SK-N-SH (cell line): ENCODE measurements around the gene TMEM129. TPM values are rescaled to one million over a fixed set of nuclear protein-coding genes. Genes with fewer than 3 reads are reported as not detected.

ENCODE experiments used
- CTCF ChIA-PET: fragments of 300-600, 350-600 bp; formaldehyde crosslinking; extraction: SDS; loops from one replicate; lab custom pipeline; 2021; lab: Yijun Ruan, JAX
- POLR2A ChIA-PET: fragments of 350-600 bp; sonication (Branson Sonifier 250); formaldehyde crosslinking; extraction: SDS; loops from one replicate; lab custom pipeline; 2020; ENCODE audit warnings: antibody characterized with exemption, inconsistent platforms; lab: Yijun Ruan, JAX
- DNase-seq: peaks from one replicate; pipeline ENCODE4 v3.0.0; 2012
- H2AFZ ChIP-seq: fragments of 200-600 bp; sonication (generic); 2 replicates; pipeline ENCODE4 v1.8.1; 2016; ENCODE audit warnings: antibody characterized with exemption, mild to moderate bottlenecking, low read depth
- H3F3A ChIP-seq: fragments of 200-600 bp; sonication (generic); replicated peaks from 2 replicates; pipeline ENCODE3; 2016; ENCODE audit warnings: antibody characterized with exemption, mild to moderate bottlenecking; ENCODE audit not compliant: insufficient read depth
- H3K27ac ChIP-seq, 2 experiments: fragments of 200-500 bp in 1 of 2; fragments of 200-600 bp in 1 of 2; sonication (Bioruptor generic) in 1 of 2; sonication (generic), shearing (Covaris generic) in 1 of 2; 2 replicates each; pipeline versions ENCODE4 v1.5.1 to v1.6.1; 2014 to 2016; ENCODE audit warnings: low read depth in 2 of 2, inconsistent platforms in 1 of 2, low read length in 1 of 2, mild to moderate bottlenecking in 1 of 2, mixed read lengths in 1 of 2
- H3K27me3 ChIP-seq: fragments of 200-600 bp; sonication (generic), shearing (Covaris generic); 2 replicates; pipeline ENCODE4 v1.6.1; 2016; ENCODE audit warnings: mixed run types; ENCODE audit not compliant: insufficient read depth
- H3K36me3 ChIP-seq, 2 experiments: fragments of 200-500 bp in 1 of 2; fragments of 200-600 bp in 1 of 2; sonication (Bioruptor generic) in 1 of 2; sonication (generic) in 1 of 2; replicated peaks in 1 of 2; 2 replicates each; pipeline versions ENCODE3 to v1.5.1; 2014 to 2016; ENCODE audit warnings: low read length in 1 of 2, mild to moderate bottlenecking in 1 of 2; ENCODE audit not compliant: insufficient read depth in 2 of 2, control insufficient read depth in 1 of 2
- H3K4me1 ChIP-seq, 2 experiments: fragments of 200-500 bp in 1 of 2; fragments of 200-600 bp in 1 of 2; sonication (Bioruptor generic) in 1 of 2; sonication (generic), shearing (Covaris generic) in 1 of 2; 2 replicates each; pipeline versions ENCODE4 v1.5.1 to v1.6.1; 2014 to 2016; ENCODE audit warnings: low read depth in 1 of 2, low read length in 1 of 2, mixed run types in 1 of 2; ENCODE audit not compliant: insufficient read depth in 2 of 2, control insufficient read depth in 1 of 2
- H3K4me2 ChIP-seq: fragments of 200-600 bp; sonication (generic), shearing (Covaris generic); 2 replicates; pipeline ENCODE4 v1.6.1; 2017; ENCODE audit warnings: mixed run types
- H3K4me3 ChIP-seq, 2 experiments: fragments of 200-500 bp in 1 of 2; fragments of 200-600 bp in 1 of 2; sonication (Bioruptor generic) in 1 of 2; sonication (generic), shearing (Covaris generic) in 1 of 2; 2 replicates each; pipeline versions ENCODE4 v1.5.1 to v1.8.1; 2014 to 2016; ENCODE audit warnings: low read depth in 2 of 2, inconsistent platforms in 1 of 2, low read length in 1 of 2, mild to moderate bottlenecking in 1 of 2, mixed read lengths in 1 of 2, moderate library complexity in 1 of 2
- H3K79me2 ChIP-seq: fragments of 200-600 bp; sonication (generic); 2 replicates; pipeline ENCODE4 v1.8.1; 2017; ENCODE audit warnings: mild to moderate bottlenecking; ENCODE audit not compliant: insufficient read depth
- H3K9ac ChIP-seq: fragments of 200-600 bp; sonication (generic); 2 replicates; pipeline ENCODE4 v1.6.1; 2017; ENCODE audit warnings: mixed run types
- H3K9me2 ChIP-seq: fragments of 200-600 bp; sonication (generic); 2 replicates; pipeline ENCODE4 v1.6.1; 2017; ENCODE audit warnings: mixed run types
- H3K9me3 ChIP-seq: fragments of 200-600 bp; sonication (generic); 2 replicates; pipeline ENCODE4 v1.6.1; 2017; ENCODE audit warnings: mixed run types, mild to moderate bottlenecking, moderate library complexity
- H4K20me1 ChIP-seq: fragments of 200-600 bp; sonication (generic); 2 replicates; pipeline ENCODE4 v1.6.1; 2017; ENCODE audit warnings: mild to moderate bottlenecking, mixed run types; ENCODE audit not compliant: insufficient read depth
- CHD2 ChIP-seq: fragments of 150-350 bp; IDR thresholded peaks from 2 replicates; pipeline ENCODE4 v1.6.1; 2018; ENCODE audit warnings: low read length; ENCODE audit not compliant: partially characterized antibody
- FOSL2 ChIP-seq: IDR thresholded peaks from 2 replicates; pipeline ENCODE4 v1.4.0; 2012; ENCODE audit warnings: low read depth, mild to moderate bottlenecking, moderate library complexity, borderline replicate concordance
- REST ChIP-seq: IDR thresholded peaks from 2 replicates; pipeline ENCODE4 v1.6.1; 2012; ENCODE audit warnings: mild to moderate bottlenecking, low read depth, low read length, moderate library complexity
- RFX5 ChIP-seq: IDR thresholded peaks from 2 replicates; pipeline ENCODE4 v1.6.1; 2012; ENCODE audit warnings: mild to moderate bottlenecking, improper control_type of control experiment, low read length
- TEAD4 ChIP-seq: IDR thresholded peaks from 2 replicates; pipeline ENCODE4 v1.4.0; 2012; ENCODE audit warnings: mild to moderate bottlenecking, borderline replicate concordance; ENCODE audit not compliant: insufficient read depth
- WGBS: methylation state at CpG from one replicate; pipeline ENCODE4 v1.1.6; 2017; ENCODE audit warnings: low lambda C conversion rate; 5-methylcytosine and 5-hydroxymethylcytosine counted together
- polyA plus RNA-seq, 3 experiments: library from polyadenylated mRNA; depleted of rRNA; stranded (reverse); fragments of >200 nt; gene quantifications; 2 replicates each; pipeline ENCODE4 v1.2.3, GENCODE V29; 2012
- TF ChIP-seq, protein P1 (sequence below): fragments of 150-350 bp; IDR thresholded peaks from 2 replicates; pipeline ENCODE4 v1.6.1; 2016; ENCODE audit warnings: mild to moderate bottlenecking, low read depth, low read length
- TF ChIP-seq, protein P2 (sequence below): fragments of 200-600 bp; sonication (generic); IDR thresholded peaks from 2 replicates; pipeline ENCODE4 v1.6.1; 2017; ENCODE audit warnings: antibody characterized with exemption, mild to moderate bottlenecking, moderate library complexity

Gene TMEM129
- polyA plus RNA-seq, 1 of the 3 experiments (the other 2 are of a cell fraction): 36.5 TPM

DNA sequence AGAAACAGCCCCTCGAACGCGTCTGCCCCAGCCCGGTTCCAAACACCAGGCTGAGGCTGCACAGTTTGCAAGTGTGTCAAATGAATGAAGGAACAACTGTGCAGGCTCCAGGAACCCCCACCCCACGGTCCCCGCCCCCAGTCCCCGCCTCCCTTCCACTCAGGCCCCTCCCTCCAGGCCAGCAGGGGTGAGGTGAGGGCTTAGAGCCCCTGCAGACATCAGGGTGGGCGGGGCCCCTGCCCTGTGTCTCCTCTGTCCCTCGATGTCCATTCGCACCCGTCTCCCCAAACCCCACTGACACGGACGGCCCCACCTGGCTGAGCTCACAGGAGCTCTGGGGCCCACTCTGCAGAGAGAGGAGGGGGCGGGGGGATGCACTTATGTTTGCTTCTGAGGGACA lies 28.7 kb upstream of the TMEM129 start:
- H3K27ac ChIP-seq: no peak overlapping the region
- CTCF ChIA-PET: interaction anchor here (0.6 to 3.7 kb wide), 6 partner anchors 14 to 150 kb away, joined by 3 to 65 read pairs (median 4); no protein-coding TSS in a partner anchor
- H3K9me3 ChIP-seq: no peaks in the 10 kb centered on the region
- TF ChIP-seq RFX5: no peak
- TF ChIP-seq, protein P1, sequence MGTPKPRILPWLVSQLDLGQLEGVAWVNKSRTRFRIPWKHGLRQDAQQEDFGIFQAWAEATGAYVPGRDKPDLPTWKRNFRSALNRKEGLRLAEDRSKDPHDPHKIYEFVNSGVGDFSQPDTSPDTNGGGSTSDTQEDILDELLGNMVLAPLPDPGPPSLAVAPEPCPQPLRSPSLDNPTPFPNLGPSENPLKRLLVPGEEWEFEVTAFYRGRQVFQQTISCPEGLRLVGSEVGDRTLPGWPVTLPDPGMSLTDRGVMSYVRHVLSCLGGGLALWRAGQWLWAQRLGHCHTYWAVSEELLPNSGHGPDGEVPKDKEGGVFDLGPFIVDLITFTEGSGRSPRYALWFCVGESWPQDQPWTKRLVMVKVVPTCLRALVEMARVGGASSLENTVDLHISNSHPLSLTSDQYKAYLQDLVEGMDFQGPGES: no peak
- no peak for TF ChIP-seq TEAD4
- H3K4me1 ChIP-seq: peaks cover 0 to 21% of the 10 kb centered on the region in 2 experiments; a peak in 1 of 4 replicates
- H3K4me2 ChIP-seq: no peak overlapping the region
- H3K79me2 ChIP-seq: no peaks in the 10 kb centered on the region
- H3K27me3 ChIP-seq: no peaks in the 10 kb centered on the region
- no peak overlapping the region for H2AFZ ChIP-seq
- peaks cover 2% of the 10 kb centered on the region for H3F3A ChIP-seq
- no peaks in the 10 kb centered on the region for H3K36me3 ChIP-seq
- 0 out of 2 replicates have a peak, but pooled peaks cover 3% of the 10 kb centered on the region for H4K20me1 ChIP-seq
- no peak overlapping the region for H3K4me3 ChIP-seq
- 71% methylated on average over 6 of the region's 14 CpGs for WGBS
- no peaks in the 10 kb centered on the region for H3K9me2 ChIP-seq
- POLR2A ChIA-PET: no interaction called here
- H3K9ac ChIP-seq: no peak overlapping the region
- no peak for DNase-seq

GRCh38 chr4:1749370-1749769 lies 28.2 kb upstream of the TMEM129 start:
- CTCF ChIA-PET: interaction anchor here (0.7 to 3.7 kb wide), 5 partner anchors 17 to 150 kb away, joined by 3 to 65 read pairs (median 5); no protein-coding TSS in a partner anchor
- Histone ChIP-seq H3K4me2 (no peak overlapping the region), H3K4me1 (peaks cover 0 to 17% of the 10 kb centered on the region in 2 experiments; a peak in 1 of 4 replicates), H3K27ac (no peak overlapping the region), H4K20me1 (0 out of 2 replicates have a peak, but pooled peaks cover 3% of the 10 kb centered on the region), H3F3A (peaks cover 3% of the 10 kb centered on the region), H3K9me2 (no peaks in the 10 kb centered on the region), H3K79me2 (no peaks in the 10 kb centered on the region), H3K27me3 (no peaks in the 10 kb centered on the region), H3K9me3 (no peaks in the 10 kb centered on the region), H2AFZ (no peak overlapping the region), H3K9ac (no peak overlapping the region), H3K4me3 (no peak overlapping the region), H3K36me3 (no peaks in the 10 kb centered on the region)
- DNase-seq: no peak
- WGBS: 0% methylated on average over 1 of the region's 3 CpGs
- POLR2A ChIA-PET: no interaction called here
- TF ChIP-seq, protein P2, sequence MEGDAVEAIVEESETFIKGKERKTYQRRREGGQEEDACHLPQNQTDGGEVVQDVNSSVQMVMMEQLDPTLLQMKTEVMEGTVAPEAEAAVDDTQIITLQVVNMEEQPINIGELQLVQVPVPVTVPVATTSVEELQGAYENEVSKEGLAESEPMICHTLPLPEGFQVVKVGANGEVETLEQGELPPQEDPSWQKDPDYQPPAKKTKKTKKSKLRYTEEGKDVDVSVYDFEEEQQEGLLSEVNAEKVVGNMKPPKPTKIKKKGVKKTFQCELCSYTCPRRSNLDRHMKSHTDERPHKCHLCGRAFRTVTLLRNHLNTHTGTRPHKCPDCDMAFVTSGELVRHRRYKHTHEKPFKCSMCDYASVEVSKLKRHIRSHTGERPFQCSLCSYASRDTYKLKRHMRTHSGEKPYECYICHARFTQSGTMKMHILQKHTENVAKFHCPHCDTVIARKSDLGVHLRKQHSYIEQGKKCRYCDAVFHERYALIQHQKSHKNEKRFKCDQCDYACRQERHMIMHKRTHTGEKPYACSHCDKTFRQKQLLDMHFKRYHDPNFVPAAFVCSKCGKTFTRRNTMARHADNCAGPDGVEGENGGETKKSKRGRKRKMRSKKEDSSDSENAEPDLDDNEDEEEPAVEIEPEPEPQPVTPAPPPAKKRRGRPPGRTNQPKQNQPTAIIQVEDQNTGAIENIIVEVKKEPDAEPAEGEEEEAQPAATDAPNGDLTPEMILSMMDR: no peak
- TF ChIP-seq FOSL2: no peak
- TF ChIP-seq CHD2: no peak
- TF ChIP-seq REST: no peak
- TF ChIP-seq, all 33 proteins: peak for 0
